ENCODE data around the gene HOOK2.
"Not testable (repeated sequence)": the region's sequence is repeated elsewhere in the genome, so short reads cannot be mapped to it uniquely, and the experiment has no call there.

The HOOK2 gene, protein sequence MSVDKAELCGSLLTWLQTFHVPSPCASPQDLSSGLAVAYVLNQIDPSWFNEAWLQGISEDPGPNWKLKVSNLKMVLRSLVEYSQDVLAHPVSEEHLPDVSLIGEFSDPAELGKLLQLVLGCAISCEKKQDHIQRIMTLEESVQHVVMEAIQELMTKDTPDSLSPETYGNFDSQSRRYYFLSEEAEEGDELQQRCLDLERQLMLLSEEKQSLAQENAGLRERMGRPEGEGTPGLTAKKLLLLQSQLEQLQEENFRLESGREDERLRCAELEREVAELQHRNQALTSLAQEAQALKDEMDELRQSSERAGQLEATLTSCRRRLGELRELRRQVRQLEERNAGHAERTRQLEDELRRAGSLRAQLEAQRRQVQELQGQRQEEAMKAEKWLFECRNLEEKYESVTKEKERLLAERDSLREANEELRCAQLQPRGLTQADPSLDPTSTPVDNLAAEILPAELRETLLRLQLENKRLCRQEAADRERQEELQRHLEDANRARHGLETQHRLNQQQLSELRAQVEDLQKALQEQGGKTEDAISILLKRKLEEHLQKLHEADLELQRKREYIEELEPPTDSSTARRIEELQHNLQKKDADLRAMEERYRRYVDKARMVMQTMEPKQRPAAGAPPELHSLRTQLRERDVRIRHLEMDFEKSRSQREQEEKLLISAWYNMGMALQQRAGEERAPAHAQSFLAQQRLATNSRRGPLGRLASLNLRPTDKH

DNA sequence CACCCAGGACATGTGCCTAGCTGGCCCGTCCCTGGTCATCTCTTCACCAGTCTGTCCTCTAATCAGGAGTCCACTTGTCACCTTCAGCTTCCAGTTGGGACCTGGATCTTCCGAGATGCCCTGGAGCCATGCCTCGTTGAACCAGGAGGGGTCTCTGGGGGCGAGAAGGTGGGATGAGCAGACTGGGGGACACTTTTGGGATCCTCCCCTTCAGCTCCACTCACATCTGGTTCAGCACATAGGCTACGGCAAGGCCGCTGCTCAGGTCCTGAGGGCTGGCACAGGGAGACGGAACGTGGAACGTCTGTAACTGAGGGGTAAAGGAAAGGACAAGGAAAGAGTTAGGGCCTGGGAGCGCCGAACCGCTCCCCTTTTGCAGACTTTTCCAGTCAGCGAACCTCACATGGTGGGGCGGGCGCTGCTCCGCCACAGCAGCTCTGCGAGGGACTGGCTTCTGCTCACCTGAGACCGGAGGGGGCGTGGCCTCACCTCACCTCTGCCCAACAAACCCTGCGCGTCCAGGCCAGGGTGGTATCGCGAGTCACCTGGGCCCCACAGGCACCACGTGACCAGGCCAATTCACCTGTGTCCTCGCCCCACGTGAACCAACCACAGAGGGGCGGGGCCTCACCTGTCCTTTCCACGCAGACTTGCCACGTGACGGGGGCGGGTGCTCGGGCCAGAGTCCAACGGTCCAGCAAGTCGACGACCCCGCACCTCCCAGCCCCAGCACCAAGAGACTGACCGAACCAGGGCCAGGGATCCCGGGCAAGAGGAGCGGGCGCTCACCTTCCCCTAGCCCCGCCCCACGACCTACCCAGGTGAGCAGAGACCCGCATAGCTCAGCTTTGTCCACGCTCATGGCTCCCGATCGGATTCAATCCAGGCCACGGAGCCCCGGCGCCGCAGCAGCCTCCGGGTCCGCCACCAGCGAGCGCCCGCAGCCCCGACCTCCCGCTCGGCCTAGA is at the start of gene HOOK2:
Gene HOOK2, minus strand, starts transcription at position 965 of the 968 bp plus-strand sequence. Its CDS starts 103 bp downstream, at position 862.
- DNase-seq: peak; percentile 74

DNA sequence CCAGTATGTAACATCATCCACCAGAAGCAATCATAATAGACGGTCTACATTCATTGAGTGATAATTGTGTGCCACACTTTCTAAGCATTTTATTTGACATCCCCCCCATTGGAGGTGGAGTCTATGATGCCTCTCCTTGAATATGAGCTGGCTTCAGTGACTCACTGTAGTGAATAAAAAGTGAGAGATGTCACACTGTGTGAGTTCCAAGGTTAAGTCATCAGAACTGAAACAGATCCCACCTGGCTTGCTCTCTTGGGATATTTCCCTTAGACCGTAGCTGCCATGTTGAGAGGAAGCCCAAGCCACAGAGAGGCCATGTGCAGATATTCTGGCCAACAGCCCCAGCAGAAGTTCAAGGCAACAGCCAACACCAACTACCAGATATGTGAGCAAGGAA is 46.4 kb upstream of the HOOK2 start:
- no peak for DNase-seq

DNA sequence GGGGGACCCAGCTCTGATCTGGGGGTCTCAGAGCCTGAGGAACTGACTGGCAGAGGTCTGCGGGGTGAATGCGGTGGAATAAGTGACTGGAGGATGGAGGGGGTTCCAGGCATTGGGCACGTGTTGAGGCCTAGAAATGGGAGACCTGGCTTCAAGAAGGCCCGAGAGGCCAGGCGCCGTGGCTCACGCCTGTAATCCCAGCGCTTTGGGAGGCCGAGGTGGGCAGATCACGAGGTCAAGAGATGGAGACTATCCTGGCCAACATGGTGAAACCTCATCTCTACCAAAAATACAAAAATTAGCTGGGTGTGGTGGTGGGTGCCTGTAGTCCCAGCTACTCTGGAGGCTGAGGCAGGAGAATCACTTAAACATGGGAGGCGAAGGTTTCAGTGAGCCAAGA is 42.5 kb upstream of the HOOK2 start:
- DNase-seq: not testable (repeated sequence)

DNA sequence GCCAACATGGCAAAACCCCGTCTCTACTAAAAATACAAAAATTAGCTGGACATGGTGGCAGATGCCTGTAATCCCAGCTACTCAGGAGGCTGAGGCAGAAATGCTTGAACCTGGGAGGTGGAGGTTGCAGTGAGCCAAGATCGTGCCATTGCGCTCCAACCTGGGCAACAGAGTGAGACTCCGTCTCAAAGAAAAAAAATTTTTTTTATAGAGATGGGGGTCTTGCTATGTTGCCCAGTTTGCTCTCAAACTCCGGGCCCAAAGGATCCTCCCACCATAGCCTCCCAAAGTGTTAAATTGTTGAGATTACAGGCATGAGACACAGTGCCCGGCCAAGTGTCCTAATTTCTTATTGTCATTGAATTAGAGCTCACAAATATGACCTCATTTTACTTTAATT is 41.8 kb upstream of the HOOK2 start:
- DNase-seq: not testable (repeated sequence)

DNA sequence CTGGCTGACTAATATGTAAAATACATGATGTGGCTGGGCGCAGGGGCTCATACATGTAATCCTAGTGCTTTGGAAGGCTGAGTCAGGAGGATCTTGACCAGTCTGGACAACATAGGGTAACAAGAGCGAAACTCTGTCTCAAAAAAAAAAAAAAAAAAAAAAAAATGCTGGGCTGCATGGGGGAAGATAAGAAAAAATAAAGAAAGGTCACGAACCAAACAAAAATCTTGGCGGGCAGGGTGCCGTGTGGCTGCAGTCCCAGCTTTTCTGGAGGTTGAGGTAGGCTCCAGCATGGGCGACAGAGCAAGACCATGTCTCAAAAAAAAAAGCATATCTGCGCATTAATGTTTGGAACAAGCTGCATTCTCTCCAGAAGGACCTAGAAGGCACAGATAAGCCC is 39.7 kb upstream of the HOOK2 start:
- no peak for DNase-seq

DNA sequence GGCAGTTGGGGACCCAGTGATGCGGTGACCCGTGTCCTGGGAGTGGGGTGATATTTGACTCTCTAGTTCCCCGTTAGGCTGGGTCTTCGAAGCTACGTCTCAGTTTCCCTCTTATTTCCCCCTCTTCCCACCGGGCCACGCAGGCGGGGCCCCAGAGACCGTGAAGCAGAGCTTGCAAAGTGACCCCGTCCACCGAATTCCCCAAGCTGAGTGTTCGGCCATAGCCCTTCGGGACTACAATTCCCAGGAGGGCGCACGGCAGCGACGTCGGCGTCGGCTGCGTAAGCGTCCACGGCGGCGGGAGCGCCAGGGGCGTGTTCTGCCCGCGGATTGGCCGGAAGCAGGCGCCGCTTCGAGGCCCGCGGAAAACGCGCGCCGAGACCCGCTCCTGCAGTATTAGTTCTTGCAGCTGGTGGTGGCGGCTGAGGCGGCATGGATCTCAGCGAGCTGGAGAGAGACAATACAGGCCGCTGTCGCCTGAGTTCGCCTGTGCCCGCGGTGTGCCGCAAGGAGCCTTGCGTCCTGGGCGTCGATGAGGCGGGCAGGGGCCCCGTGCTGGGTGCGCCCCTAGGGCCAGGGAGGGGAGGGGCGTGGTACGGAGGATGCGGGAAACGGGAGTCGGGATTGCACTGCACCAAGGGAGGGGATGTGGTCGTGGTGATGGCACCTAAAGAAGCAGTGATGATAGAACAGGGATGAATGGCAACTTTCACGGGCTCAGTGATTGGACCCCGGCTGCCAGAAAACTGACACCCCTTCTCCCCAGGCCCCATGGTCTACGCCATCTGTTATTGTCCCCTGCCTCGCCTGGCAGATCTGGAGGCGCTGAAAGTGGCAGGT is 31.1 kb upstream of the HOOK2 start, which contains the start of gene RNASEH2A:
Gene RNASEH2A, plus strand, starts transcription at position 343 of the 840 bp plus-strand sequence. Its CDS starts 90 bp downstream, at position 433.
- DNase-seq: peak; percentile 88

DNA sequence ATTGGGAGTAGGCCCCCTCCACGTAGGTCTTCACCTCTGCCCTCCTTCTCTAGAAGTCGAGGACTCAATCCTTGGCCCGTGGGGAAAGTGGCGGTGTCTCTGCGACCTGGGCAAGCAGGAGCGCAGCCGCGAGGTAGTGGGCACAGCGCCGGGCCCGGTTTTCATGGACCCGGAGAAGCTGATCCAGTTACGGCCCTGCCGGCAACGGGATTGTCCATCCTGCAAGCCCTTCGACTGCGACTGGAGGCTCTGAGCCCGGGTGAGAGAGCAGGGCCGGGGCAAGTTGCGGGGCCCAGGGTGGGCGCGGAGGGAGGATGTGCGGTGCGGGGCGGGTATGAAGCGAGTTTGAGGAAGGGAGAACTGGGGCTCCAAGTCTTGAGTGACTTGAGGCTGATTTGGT is 28.7 kb upstream of the HOOK2 start:
- DNase-seq: no peak

DNA sequence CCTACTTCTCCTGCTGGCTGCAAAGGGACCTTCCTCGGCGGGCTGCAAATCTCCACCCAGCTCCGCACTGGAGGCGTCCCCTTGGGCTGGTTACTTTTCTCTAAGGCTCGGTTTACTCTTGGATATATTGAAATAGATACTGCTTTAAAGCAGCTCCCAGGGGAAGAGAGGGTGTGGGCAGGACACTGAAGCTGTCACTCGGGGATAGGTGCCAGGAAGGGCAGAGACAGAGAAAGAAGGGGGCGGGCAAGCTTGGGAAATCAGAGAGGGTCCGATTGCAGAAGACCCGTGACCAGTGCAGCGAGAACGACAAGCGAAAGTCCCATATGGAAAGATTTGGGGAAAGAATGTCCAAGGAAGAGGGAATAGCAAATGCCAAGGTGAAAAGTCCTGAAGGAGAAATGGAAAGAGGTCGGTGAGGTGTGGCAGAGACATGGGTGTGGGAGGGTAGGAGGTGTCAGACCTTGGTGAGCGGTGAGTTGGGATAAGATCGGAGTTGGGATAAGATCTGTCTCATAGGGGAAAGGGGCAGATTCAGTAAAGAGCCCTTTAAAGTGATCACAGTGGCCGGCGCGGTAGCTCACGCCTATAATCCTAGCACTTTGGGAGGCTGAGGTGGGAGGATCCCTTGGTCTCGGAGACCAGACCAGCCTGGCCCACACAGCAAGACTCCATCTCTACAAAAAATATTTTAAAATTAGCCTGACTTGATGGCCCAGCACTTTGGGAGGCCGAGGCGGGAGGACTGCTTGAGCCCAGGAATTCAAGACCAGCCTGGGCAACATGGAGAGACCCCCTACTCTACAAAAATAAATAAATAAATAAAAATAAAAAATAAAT is 27.1 kb upstream of the HOOK2 start:
- no peak for DNase-seq

DNA sequence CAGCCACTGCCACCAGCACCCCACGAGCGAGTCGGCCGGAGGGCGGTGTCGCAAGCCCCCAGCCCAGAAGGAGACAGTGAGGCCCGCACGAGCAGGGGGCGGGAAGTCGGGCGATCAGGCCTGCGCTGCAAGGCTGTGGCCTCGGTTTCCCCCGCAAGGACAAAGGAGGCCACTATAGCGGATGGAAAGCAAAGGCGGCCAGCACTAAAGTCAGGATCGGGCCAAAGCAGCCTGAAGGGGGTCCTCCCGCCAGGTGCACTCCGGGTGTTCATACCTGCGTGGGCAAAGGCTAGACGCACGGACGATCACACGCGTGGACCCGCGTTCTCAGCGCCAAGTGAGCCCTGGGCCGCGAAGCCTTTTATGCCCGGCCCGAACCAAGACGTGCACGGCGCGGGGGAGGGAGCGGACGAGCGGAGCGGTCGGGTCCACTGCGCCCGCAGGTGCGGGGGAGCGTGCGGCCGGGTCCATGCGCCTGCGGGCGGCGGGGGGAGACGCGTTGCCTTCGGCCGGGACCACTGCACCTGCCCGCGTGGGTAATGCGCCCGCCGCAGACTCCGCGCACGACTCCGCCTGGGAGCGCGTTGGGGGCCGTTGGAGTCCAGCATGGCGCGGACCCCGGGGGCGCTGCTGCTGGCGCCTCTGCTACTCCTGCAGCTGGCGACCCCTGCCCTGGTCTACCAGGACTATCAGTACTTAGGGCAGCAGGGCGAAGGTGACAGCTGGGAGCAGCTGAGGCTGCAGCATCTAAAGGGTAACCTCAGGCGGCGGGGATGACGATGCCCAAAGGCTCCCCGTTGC is 26.3 kb upstream of the HOOK2 start, which contains the start of the genes PRDX2 and THSD8:
Gene PRDX2, minus strand, starts transcription at position 335 of the 801 bp plus-strand sequence. CDS start 539 bp downstream, outside the sequence.
Gene THSD8, plus strand, starts transcription at position 604 of the 801 bp plus-strand sequence. Its CDS starts 3 bp downstream, at position 607.
- peak; percentile 83 for DNase-seq

DNA sequence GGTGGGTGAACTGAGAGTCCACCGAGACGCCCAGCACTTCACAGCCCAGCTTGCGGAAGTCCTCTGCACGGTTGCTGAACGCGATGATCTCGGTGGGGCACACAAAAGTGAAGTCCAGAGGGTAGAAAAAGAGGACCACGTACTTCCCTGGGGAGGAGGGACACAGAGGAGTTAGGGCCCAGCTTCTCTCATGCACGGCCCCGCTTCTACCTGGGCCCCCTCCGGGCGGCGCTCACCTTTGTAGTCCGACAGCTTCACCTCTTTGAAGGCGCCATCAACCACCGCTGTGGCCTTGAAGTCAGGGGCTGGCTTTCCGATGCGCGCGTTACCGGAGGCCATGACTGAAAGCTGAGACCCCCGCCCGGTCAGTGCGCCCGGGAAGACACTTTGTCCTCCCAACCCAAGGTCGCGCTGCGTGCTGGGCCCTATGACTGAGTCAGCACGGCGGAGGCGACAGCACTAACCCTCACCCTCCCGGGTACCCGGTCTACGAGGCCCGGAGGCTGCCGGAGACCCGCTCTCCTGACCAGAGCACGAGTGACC is 25.6 kb upstream of the HOOK2 start:
- DNase-seq: no peak

DNA sequence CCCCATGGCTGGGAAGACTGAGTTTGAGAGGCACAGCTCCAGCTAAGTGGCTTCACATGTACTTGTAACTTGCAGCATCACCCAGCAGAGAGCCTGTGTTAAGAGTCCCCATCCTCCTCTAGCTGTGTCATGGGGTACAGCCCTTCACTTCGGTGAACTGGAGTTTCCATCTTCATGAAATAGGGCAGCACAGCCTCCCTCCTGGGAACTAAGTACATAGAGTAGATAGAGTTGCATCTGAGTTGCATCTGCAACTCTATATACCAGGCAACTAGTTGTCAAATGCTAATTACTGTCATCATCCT is 25.1 kb upstream of the HOOK2 start:
- no peak for DNase-seq

DNA sequence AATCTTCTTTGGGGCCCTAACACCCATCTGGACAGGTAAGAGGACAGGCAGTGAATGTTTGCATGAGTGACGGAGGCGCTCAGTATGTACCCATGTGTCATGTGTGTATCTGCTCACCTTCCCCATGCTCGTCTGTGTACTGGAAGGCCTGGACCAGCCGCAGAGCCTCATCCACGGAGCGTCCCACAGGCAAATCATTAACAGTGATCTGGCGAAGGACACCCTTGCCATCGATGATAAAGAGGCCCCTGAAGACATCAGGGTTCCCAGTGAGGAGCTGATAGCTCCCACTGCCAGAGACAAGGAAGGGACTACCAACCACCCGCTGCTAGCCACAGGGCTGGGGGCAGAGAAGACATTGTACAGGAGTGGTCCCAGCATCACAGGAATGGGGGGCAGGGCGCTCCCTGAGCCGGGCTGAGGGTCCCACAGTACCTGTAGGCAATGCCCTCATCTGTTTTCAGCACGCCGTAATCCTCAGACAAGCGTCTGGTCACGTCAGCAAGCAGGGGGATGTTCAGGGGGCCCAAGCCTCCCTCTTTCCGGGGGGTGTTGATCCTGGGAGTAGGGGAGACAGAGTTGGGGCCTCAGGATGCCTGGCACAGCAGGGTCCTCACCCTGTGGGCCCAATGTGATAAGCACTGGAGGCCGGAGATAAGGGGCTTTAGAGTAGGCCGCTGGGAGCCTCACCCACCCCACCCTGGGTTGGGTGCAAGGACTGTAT is 24.6 kb upstream of the HOOK2 start:
- DNase-seq: no peak

DNA sequence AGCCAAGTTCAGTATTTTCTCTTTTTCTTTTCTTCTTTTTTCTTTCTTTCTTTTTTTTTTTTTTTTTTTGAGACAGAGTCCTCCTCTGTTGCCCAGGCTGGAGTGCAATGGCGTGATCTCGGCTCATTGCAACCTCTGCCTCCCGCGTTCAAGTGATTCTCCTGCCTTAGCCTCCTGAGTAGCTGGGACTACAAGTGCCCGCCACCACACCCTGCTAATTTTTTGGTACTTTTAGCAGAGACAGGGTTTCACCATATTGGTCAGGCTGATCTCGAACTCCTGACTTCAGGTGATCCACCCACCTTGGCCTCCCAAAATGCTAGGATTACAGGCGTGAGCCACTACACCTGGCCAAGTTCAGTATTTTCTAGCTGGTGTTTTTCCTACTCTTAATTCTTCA is 22.3 kb upstream of the HOOK2 start:
- DNase-seq: not testable (repeated sequence)

DNA sequence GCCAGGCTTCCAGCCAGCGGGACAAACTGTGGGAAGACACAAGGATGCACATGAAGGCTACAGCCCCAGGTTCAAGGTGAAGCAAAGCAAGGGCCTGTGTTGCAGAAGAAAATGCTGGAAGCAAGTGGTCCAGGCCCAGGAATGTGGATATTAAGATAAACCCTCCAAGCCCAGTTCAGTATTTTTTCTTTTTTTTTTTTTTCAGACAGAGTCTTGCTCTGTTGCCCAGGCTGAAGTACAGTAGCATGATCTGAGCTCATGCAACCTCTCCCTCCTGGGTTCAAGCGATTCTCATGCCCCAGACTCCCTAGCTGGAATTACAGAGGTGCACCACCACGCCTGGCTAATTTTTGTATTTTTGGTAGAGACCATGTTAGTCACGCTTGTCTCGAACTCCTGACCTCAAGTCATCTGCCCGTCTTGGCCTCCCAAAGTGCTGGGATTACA is 21.8 kb upstream of the HOOK2 start:
- no peak for DNase-seq

DNA sequence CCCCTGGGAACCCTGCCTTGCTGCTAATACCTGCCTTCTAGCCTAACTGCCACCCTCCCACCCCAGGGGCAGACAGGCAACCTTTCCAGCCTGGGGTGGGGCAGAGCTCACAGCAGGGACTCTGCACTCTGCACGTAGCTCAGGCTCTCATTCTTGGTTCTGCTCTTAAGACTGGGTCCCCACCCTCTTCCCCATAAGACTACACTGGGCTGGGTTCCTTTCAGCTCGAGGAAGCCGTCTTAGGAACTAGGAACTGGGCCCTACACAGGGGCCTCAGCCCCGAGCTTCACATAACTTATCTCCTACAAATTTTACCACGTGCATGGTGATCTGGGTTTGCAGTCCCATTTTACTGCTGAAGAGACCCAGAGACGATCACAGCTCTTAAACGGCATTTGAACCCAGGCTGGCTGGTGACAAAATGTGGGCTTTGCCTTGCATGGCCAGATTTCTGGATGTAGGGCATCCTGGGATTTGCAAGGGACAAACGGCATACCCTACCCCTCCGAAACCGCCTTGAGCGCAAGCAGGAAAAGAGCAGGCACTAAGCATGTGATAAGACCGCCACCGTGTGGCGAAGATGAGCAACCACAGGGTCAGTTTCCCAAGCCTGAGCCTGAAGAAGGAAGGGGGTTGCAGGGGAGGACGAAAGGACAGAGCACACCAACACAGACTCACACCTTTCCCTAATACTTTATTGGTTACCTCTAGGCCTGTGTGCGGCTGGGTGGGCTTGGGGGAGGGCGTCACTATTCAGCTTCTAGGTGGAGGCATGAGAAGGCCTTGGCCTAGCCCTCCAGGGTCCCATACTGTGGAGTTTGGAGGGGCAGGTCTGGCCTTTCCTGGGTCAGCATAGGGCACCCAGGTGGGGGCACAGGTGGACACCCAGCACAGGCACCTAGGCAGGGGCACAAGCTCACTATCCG is 21.1 kb upstream of the HOOK2 start:
- DNase-seq: peak; percentile 82

DNA sequence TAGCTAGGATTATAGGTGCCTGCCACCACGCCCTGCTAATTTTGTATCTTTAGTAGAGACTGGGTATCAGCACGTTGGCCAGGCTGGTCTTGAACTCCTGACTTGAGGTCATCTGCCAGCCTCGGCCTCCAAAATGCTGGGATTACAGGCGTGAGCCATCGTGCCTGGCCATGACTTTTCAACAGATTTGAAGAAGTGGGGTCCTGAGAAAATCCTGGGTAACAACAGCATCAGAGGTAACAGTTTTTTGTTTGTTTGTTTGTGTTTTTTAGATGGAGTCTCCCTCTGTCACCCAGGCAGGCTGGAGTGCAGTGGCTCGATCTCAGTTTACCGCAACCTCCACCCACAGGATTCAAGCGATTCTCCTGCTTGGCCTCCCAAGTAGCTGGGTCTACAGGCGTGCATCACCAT is 19.6 kb upstream of the HOOK2 start:
- DNase-seq: no peak

DNA sequence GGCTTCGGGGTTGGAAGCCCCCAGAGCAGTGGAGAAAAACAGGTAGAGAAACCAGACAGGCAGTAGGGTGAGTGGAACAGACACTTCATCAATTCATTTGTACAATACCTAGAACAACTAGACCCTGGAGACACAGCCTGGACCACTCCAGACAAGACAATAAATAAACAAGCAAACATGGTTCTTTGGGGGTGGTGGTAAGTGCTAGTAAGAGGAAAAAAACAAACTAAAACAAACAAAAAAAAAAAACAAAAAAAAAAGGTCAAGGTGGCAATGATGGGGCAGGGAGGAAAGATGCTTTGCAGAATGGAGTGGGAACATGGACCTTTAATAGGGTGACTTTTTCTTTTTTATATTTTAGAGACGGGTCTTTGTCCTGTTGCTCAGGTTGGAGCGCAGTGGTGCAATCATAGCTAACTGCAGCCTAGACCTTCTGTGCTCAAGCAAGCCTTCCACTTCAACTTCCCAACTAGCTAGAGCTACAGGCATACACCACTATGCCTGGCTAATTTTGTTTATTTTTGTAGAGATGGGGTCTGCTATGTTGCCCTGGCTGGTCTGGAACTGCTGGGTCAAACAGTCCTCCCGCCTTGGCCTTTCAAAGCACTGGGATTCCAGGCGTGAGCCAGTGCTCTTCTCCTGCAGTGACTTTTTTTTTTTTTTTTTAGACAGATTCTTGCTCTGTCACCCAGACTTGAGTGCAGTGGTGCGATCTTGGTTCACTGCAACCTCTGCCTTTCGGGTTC is 19.0 kb upstream of the HOOK2 start:
- DNase-seq: no peak
